A549 treated with Hydrocortisone at 1 μM for 4 hours (cell line): ENCODE measurements around the gene EBP. TPM values are rescaled to one million over a fixed set of nuclear protein-coding genes. Genes with fewer than 3 reads are reported as not detected.

ENCODE experiments used
- total RNA-seq: library from RNA; stranded (reverse); fragments of 200-300 nt; extraction: Qiagen RNA extraction; gene quantifications from 5 replicates; pipeline ENCODE4 v1.2.3, GENCODE V29; 2022

EBP gene
- 138 to 157 TPM (median 148 TPM) in 5 replicates for total RNA-seq

GRCh38 chrX:48521353-48522243, at the start of gene EBP:
TSS of gene EBP (plus strand) at chrX:48521808. CDS start at chrX:48523772, 1,964 bp downstream.

DNA sequence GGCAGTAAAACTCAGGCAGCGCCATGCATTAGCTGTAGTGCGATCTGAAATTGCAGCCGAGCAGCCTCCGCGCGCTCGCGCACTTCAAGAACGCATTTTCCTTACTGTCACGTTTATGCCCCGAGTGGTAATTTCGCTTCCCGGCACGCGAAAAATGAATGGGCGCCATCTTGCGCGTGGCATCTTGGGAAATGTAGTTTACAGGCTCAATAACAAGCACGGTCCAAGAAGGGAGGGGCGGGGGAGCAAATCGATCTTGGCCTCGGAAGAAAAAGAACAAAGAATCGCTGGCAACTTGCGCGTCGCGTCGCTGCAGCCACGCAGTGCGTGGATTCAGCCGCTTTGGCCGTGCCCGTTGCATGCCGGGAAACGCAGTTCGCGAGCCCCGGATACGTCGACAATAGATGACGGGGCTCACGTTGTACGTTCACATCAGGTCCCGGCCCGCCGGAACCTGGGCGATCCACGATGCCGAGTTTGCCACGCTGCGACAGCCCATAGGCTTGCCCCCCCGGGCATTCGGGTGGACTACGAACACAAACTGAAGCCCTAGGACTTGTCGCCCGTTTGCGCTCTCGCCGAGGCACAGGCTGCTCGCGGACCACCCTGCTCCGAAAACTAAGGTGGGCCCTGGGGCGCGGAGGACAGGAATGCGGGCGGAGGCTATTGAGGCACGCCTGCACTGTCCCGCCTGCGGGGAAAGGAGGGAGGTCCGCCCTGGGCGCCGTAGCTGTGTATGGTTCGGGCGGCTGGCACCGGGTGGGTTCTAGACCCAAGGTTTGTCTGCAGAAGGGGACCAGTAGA, 45.6 kb upstream of the EBP start, which contains the start of gene FTSJ1:
Gene FTSJ1, plus strand, starts transcription at position 426 of the 804 bp plus-strand sequence. CDS start 1,849 bp downstream, outside the sequence.

GRCh38 chrX:48508400-48509244, 13.0 kb upstream of the EBP start, which contains the start of gene PORCN:
TSS of gene PORCN (plus strand) at chrX:48508992. CDS start at chrX:48509821, 829 bp downstream.

DNA sequence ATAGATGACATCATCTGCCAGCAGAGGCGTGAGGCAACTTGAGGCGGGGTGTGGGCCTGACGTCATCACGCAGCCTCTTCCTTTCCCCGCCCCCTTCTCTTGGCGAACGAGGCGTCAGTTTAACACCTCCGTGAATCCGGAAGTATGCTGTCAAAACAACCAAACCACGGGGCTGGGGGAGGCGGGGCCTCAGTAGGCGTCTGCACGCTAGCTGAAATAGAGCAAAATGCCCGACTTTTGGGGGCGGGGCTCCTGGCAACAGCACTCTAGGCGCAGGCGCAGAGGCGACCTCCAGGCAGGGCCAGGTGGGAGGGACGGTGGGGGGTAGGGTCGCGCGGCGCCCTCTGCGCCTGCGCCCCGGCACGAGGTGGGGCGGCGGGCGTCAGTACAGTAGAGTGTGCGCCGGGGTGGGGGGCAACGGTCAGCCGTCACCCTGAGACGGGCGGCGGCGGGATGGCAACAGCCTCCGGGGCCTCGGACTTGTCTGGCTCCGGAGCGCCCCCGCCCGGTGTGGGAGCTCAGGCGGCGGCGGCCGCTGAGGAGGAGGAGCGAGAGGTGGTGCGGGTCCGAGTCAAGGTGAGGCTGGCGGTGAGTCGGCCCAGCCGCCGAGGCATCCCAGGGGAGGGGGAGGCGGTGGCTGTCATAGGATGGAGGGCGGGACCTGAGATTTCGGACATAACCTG, 17.9 kb downstream of the EBP start, which contains the start of gene TBC1D25:
Gene TBC1D25, plus strand, starts transcription at position 370 of the 683 bp plus-strand sequence. Its CDS starts 84 bp downstream, at position 454.

DNA sequence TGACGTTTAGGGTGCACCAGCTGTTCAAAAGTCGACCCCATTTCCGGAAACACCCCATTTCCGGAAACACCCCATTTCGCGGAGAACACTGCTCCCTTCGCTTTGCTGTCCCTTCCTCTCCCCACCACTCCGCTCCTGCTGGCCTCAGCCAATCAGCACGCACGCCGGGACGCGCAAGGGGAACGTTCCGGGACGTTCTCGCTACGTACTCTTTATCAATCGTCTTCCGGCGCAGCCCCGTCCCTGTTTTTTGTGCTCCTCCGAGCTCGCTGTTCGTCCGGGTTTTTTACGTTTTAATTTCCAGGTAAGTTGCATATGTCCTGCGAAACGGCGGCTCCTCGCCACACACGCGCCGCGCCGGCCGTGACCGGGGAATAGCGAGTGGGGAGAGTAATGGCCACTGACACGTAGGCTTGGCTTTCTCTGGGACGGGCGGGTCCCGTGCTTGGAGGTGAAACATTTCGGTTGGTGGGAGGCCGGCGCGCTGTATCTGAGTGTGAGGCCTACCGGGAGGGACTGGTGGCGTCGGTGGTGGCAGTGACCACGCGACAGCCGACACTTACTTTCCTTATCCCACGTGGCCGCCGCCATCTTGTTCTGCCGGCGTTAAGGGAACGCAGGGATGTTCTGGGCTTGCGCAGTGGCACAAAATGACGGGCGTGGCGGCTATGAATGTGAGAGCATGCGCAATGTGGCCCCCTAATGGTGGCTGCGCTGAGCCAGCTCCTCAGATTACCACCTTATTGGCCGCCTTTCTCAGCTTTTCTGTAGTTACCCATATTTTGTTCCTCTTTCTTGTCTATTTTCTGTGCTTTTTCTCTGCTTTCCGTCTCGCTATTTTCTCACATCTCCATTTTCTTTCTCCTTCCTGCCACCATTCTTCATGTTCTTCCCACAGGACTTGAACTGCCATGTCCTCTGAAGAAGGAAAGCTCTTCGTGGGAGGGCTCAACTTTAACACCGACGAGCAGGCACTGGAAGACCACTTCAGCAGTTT, 53.0 kb downstream of the EBP start, which contains the start of gene RBM3:
Gene RBM3, plus strand, starts transcription at position 215 of the 997 bp plus-strand sequence. Its CDS starts 697 bp downstream, at position 912.

Other genes starting within 250 kb of the EBP start
- gene SSX3, start 165.1 kb upstream of the EBP start, total RNA-seq: not detected in 5 replicates
- gene SSX4, start 138.3 kb upstream of the EBP start, total RNA-seq: not detected in 5 replicates
- not detected in 5 replicates for gene SSX4B, start 109.8 kb upstream of the EBP start, total RNA-seq
- gene SLC38A5, start 51.5 kb upstream of the EBP start, total RNA-seq: 0.18 to 0.38 TPM (median 0.26 TPM) in 5 replicates
- gene FTSJ1, start 45.6 kb upstream of the EBP start, total RNA-seq: 68.5 to 73.8 TPM (median 70.9 TPM) in 5 replicates
- gene PORCN, start 12.8 kb upstream of the EBP start, total RNA-seq: 15.4 to 17.4 TPM (median 16.0 TPM) in 5 replicates
- gene TBC1D25, start 17.9 kb downstream of the EBP start, total RNA-seq: 10.0 to 16.4 TPM (median 12.6 TPM) in 5 replicates
- 345 to 656 TPM (median 367 TPM) in 5 replicates for gene RBM3, start 52.7 kb downstream of the EBP start, total RNA-seq
- 58.8 to 99.9 TPM (median 84.2 TPM) in 5 replicates for gene WDR13, start 75.7 kb downstream of the EBP start, total RNA-seq
- 0.20 to 0.61 TPM (median 0.28 TPM) in 5 replicates for gene WAS, start 162.0 kb downstream of the EBP start, total RNA-seq
- gene SUV39H1, start 174.9 kb downstream of the EBP start, total RNA-seq: 21.9 to 24.0 TPM (median 22.9 TPM) in 5 replicates
- not detected in 5 replicates for gene GLOD5, start 239.9 kb downstream of the EBP start, total RNA-seq